GM21723 (cell line): Measurements from ENCODE around the gene WDR59.
"Not testable (repeated sequence)": the region's sequence is repeated elsewhere in the genome, so short reads cannot be mapped to it uniquely, and the experiment has no call there.

ENCODE experiments used
- ATAC-seq: cut with Tn5 transposase; IDR thresholded peaks from one replicate; pipeline ENCODE4 v1.9.1; 2021; ENCODE audit warnings: mild to moderate bottlenecking, moderate library complexity; ENCODE audit not compliant: unreplicated experiment

WDR59 gene

DNA sequence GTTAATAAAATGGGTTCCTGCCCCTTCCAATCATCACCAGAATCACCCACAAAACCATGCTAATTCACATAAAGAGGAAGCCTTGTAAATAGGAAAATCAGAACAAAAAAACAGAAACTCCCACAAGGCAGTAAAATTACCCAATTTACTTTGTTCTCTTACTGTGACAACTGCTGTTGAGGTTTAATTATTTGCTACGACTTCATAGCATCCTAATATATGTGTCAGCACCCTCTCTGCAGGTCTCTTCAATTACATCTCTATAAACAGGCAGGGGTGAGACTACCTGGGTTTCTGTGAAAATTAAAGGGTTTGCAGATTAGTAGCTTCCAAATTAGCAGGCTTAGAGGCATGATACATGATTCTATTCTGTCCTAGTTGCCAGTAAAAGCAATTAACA lies 2.7 kb downstream of the WDR59 start:
- ATAC-seq: no peak

DNA sequence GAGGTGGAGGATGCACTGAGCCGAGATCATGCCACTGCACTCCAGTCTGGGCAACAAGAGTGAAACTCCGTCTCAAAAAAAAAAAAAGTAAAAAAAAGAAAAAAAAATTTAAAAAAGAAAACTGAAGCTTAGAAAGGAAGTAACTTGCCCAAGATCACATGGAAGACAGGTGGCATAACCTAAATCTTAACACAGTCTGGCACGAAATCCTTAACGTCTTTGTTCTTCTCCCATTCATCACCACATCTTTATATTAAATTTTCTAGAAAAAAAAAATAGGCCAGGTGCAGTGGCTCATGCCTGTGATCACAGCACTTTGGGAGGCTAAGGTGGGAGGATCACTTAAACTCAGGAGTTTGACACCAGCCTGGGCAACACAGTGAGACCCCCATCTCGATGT lies 9.3 kb downstream of the WDR59 start:
- no peak for ATAC-seq

DNA sequence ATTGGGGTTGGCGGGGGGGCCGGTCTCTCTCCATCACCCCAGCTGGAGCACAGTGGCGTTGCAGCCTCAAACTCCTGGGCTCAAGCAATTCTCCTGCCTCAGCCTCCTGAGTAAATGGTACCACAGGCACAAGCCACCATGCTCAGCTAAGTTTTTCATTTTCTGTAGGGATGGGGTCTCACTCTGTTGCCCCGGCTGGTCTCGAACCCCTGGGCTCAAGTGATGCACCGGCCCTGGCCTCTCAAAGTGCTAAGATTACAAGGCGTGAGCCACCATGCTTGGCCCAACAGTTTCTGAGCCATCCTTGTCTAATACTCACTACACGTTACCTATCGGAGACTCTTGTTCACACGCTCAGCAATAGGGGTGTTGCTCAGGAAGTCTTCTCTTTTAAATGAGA lies 11.6 kb downstream of the WDR59 start:
- no peak for ATAC-seq

DNA sequence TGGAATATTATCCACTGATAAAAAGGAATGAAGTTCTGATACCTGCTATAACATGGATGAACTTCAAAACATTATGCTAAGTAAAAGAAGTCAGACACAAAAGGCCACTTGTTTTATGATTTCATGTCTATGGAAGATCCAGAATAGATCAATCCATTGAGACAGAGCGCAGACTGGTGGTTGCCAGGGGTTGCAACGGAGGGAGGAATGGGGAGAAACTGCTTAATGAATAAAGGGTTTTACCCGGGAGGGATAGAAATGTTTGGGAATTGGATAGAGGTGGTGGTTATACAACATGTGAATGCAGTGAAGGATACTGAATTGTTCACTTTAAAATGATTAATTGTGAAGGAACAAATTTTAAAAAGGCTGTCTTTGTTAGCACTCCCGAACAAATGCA lies 30.2 kb downstream of the WDR59 start:
- no peak for ATAC-seq

DNA sequence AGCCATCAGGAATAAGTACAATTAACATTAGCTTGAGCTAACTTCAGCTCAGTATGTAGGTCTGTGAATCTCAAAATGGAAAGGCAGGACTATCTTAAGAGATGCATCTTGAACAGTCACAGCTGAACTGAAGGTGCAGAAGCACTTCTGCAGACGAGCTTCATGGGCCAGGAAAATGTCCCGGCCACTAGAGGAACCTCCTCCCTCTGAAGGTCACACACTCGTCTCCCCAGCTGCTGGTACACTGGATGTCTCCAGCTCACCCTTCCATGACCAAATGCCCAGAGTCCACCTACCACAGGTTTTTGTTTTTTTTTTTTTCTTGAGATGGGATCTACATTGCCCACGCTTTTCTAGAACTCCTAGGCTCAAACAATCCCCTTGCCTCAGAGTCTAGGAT lies 33.2 kb downstream of the WDR59 start:
- no peak for ATAC-seq

DNA sequence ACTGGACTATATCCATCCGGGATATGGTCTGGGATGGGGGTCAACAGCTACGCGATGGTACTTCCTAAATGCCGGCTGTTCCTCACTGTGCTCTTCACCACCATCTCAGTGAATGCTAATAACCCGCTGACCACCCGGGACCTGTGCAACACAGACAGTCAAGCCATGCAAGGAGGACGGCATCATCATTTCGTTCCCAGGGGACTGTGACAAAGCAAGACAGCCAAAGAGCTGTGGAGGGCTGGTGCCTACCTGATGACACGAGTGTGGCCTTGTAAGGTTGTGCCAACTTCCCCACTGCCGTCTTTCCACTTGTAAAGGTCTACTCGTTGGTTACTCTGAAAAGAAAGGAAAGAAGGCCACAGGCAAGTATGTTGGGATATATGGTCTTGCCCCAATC lies 33.7 kb downstream of the WDR59 start:
- no peak for ATAC-seq

DNA sequence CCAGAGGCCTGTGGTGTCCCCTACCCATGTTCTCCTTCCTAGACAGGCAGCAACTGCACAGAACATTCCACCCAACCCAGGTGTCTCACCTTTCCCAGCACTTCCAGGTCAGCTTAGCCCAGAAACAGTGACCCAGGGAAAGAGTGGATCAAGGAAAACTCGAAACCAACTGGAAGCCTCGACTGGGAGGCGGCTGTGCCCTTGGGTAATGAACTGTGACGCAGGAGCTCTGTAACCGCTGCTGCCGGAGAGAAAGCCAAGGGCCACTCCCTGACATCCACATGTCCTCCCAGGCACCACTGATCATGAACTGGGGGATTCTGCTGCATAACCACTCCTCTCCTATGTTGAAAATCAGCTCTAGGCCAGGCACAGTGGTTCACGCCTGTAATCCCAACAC lies 34.4 kb downstream of the WDR59 start:
- ATAC-seq: no peak

DNA sequence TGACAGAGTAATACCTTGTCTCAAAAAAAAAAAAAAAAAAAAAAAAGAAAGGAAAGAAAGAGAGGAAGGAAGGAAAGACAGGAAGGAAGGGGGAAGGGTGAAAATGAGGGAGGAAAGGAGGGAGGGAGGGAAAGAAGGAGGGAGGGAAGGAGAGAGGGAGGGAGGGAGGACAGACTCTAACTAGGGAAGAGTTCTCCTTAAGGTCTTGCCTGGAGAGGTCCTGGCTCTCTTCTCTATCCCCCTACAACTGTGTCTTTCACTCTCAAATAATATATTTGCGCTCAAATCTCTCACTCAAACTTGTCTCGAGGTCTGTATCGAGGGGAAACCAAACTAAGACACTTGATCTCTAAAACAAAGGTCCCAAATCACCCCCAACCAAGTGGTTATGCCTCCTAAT lies 35.6 kb downstream of the WDR59 start:
- ATAC-seq: no peak

DNA sequence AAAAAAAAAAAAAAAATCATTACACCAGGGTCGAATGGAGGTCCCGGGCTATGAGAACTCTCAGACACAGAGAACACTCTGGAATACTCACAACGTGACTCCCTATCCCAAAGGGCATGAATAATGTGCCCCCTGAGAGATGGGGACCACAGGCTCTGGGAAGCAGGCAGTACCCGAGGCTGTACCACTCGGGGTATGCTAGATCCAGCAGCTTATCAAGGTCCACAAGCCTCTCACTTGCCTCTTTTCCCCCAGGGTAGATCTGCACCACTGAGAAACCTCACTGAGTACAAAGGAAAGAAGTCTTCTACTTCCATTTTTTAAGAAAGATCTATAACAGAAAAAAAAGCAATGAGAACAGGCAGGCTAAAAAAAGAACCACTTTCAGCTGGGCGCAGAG lies 40.5 kb downstream of the WDR59 start:
- ATAC-seq: no peak

DNA sequence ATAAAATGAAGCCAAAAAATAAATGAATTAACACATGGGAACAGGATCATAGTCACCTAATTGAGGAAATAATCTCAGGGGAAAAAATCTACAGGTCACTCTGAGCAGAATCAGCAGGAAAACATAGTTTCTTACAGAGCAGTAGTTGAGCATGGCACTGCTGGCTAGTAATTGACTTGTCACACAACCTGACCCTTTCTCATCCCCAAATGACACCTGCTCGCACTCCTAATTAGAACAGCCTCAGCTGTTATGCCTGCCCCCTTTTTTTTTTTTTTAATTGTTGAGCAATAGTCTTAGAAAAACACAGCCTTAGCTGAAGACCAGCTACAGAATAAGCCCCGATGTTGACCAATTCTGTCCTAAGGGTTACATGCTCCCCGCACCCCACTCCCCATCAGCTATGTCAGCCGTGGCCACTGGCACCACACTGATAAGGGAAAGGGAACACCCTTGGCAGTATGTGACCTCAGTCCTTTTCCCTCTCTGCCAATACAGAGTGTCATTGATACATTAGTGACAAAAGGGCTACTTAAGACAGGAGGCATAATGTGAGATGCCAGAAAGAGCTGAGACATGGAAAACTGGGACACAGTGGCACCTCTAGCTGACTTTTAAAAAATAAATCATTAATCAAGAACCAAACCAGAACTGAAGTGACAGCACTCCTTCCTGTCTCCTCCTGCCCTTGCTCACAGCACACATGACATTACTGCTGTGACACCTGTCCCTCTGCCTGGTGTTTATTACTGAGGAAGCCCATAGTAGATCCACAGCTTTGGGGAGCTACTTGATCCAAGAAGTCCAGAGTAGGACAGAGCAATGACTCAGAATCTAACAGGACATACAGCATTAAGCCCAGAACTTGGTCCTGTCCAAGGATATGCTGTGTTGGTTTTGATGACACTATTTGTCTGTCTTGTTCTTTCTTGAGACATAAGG lies 41.7 kb downstream of the WDR59 start:
- no peak for ATAC-seq

DNA sequence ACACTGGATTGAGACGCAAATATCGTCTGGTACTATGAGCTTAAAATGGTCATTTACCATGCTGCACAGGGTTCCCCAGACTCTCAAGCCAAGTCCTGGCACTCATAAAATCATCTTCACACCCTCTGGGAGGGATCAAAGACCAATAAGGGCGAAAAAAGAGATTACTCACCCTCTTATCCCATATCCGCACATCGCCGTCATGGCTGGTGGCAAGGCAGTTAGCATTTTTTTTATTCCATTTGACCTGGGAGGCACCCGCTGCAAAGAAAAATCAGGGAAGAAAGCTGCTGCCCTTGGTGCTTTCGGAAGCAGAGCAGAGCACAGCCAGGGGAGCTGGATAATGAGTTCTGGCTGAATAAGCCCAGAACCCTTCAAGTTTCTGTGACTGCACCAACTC lies 42.4 kb downstream of the WDR59 start:
- no peak for ATAC-seq

DNA sequence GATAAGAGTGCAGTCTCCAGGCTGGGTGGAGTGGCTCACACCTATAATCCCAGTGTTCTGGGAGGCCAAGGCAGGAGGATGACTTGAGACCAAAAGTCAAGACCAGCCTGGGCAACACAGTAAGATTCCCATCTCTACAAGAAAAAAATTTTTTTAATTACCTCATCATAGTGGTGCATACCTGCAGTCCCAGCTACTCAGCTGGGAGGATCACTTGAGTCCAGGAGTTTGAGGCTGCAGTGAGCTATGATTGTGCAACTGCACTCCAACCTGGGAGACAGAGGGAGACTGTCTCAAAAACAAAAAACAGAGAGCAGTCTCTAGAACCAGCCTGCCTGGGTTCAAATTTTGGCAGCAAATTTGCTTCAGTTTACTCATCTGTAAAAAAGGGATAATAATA lies 45.2 kb downstream of the WDR59 start:
- ATAC-seq: no peak

DNA sequence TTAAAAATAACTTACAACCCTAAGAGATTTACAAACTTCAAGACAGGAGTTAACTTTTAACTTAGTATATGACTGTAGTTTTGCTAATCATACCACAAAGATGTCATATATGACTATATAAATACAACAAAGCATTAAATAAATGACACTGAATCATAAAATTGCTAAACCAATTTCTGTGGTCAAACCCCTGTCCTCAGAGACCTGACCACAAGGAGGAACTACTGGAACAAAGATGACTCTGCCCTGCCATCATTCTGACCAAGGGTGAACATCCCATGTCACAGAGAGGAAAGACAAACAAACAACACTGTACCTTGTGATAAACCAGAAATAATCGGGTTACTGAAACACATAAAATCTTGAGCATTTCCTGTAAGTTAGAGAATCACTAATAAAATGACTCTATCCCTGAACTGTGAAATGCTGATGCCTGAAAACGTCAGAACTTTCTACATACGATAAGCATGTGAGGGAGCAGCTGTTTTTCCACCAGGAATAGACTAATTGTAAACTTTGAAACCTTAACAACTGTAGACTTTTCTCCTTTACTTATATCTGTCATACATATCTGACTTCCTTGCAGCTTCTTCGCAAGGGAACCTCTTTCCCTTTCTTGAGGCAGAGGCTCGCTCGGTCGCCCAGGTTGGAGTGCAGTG lies 47.9 kb downstream of the WDR59 start:
- peak; percentile 81 for ATAC-seq

DNA sequence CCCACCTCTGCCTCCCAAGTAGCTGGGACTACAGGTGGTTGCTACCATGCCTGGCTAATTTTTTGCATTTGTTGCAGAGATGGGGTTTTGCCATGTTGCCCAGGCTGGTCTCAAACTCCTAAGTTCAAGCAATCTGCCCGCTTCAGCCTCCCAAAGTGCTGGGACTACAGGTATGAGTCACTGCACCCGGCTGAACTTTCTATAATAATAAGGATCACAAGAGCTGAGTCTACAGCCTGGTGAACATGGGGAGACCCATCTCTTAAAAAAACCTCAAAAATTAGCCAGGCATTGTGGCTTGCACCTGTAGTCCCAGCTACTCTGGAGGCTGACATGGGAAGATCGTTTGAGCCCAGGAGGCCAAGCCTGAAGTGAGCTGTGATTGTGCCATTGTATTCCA lies 53.5 kb downstream of the WDR59 start:
- no peak for ATAC-seq

DNA sequence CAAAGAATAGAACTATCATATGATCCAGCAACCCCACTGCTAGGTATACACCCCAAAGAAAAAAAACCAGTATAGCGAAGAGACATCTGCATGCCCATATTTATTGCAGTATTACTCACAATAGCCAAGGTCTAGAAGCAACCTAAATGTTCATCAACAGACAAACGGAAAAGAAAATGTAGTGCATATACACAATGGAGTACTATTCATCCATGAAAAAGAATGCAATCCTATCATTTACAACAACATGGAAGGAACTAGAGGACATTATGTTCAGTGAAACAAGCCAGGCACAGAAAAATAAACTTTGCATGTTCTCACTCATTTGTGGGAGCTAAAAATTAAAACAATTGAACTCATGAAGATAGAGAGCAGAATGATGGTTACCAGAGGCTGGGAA lies 55.3 kb downstream of the WDR59 start:
- ATAC-seq: no peak

DNA sequence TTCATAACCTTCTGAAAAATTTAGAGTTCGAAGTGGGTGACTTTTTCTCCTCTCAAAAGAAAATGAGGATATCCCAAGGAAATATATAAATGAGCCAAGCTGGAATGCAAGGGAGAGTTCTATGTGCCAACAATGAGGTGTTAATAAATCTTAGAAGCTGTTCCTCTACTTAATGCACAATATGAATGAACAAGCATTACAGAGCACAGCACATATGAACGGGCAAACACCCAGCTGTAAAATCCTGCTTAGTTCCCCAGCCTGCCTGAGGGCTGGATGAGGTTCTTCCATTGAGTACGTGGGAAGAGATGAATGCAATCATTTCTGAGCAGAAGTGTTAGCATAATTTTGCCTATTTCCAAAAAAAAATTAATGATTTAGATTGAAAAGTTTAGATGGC lies 58.1 kb downstream of the WDR59 start:
- no peak for ATAC-seq

DNA sequence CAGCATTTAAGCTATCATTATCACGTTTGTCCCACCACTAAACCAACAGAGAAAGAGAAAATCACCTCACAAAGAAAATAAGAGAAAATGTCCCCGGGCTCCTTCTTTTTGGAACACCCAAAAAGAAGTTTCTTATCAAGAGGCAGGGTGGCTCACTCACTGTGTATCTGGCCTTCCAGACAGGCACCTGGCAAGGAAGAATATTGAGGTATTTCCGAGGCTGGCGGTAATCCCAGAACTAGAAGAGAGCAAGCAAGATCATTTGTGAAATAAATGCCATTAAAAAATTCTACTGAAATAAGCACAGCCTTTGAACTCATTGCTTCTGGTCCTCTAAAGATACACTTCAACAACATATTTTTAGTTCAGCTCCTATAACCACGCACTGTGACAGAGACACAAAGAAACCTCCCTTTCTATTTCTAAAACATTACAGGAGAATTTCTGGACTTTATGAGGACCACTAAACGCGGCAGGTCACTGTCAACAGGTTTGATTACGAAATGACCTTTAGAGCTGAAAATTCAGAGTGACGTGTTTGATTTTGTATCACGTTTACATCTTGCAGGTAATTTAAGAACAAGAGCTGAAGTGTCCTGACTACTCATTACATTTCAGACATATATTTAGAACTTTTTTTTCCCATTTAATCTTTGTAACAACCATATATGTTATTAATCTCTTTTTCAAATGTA lies 61.0 kb downstream of the WDR59 start:
- no peak for ATAC-seq

DNA sequence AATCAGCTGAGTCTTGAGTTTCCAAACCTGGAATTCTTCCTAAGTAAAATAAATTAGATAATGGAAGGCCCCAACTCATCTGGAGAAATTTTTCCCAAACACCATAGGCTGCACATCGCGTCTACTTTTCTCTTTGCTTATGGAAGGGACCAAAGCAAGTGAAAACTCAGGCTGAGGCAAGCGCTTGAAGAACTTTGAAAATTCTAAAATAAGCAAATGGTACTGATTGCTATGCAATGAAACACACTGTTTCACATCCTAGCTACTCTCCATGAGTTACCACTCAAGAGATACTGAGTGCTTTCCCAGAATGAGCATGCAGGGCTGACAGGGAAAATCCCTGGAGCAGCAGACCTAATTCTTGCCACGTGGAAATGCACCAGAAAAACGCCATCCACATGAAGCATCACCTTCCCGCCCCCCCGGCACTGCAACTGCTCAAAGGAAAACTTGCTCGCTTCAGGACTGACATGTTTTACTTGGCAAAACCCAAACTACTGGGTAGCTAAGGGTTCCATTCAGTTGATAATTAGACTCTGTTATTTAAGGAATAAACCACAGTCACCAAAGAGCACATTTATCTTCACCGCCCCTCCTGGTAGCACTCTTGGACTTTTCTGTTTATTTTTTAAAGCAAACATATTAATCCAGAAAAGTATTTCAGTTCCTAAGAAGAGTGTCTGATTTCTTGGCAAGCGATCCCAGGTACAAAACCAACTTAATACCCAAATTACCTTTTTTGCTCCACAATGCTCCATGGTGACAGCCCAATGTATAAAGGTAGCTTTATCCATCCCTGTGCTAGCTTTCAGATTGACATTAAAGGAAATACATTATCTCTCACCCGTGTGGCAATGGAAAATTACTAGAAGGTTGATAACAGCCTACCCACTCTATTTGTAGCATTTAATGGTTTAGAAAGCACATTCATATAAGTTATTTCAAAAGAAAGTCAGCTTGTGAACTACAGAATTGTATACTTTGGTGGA lies 62.5 kb downstream of the WDR59 start:
- no peak for ATAC-seq

DNA sequence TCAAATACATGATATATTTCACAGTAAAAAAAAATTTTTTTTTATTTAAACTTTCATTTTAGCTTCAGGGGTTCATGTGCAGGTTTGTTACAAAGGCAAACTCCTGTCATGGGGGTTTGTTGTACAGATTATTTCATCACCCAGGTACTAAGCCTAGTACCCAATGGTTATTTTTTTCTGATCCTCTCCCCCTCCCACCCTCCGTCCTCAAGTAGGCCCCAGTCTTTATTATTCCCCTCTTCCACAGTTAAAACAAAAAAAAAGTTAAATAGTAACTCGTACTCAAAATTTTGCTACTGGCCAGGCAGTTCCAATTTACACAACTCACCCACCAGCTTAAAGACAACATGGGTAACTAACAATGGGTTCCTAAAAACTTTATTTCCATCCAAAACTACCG lies 63.9 kb downstream of the WDR59 start:
- no peak for ATAC-seq

DNA sequence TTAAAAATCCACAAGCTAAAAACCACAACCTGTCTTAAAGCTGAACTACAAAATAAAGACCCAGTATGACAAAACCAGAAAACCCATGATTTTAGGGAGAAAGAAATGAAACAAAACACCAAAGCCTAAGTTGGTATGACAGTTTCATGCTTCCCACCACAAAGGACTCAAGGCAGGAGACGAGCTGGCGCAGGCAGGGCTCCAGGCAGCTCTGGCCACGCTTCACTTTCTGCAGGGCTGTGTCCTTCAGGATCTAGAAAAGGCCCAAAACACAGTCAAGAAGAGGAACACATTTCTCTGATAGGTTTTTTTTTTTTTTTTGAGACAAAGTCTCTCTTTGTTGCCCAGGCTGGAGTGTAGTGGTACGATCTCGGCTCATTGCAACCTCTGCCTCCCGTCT lies 75.3 kb downstream of the WDR59 start:
- ATAC-seq: no peak

DNA sequence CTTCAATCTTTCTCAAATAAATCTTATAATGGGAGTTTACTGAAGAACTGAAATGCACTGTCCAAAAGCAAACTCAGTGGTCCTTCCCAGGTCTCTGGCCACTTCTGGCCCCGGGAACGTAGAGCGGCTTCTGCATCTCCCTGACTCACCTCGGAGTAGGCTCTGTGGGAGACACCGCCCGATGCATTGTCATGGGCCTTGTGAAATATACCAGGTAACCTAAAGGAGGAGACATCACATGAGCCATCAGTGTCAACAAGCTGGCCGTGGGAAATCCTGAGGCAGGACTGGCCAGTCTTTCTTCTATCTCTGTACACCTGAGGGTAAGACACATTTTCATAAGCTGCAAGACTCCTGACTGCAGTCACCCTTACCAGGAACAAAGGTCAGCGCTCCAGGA lies 76.2 kb downstream of the WDR59 start:
- ATAC-seq: not testable (repeated sequence)
